UCSD-AML1 (cell line): Measurements from ENCODE around the gene CTIF.

Source experiments
- DNase-seq: peaks from one replicate; lab custom pipeline; 2025; ENCODE audit not compliant: unreplicated experiment; lab: John Stamatoyannopoulos, UW

CTIF gene

GRCh38 chr18:48617844-48618497 lies 79.1 kb downstream of the CTIF start:
- DNase-seq = no peak

GRCh38 chr18:48619016-48619415 lies 80.2 kb downstream of the CTIF start:
- DNase-seq = no peak

GRCh38 chr18:48619501-48619900 lies 80.7 kb downstream of the CTIF start:
- no peak for DNase-seq

- no peak for DNase-seq
Measured at GRCh38 chr18:48620071-48620470, 81.2 kb downstream of the CTIF start.

- no peak for DNase-seq
Measured at GRCh38 chr18:48621240-48621639, 82.4 kb downstream of the CTIF start.

- DNase-seq = no peak
Measured at GRCh38 chr18:48621815-48622555, 83.2 kb downstream of the CTIF start.

- no peak for DNase-seq
Measured at GRCh38 chr18:48622911-48623431, 84.1 kb downstream of the CTIF start.

- DNase-seq = no peak
Measured at GRCh38 chr18:48623468-48624235, 84.8 kb downstream of the CTIF start.

- DNase-seq = no peak
Measured at GRCh38 chr18:48624856-48625255, 86.0 kb downstream of the CTIF start.

GRCh38 chr18:48627216-48627615 lies 88.4 kb downstream of the CTIF start:
- DNase-seq = no peak

GRCh38 chr18:48629730-48630324 lies 91.0 kb downstream of the CTIF start:
- no peak for DNase-seq

GRCh38 chr18:48631851-48632250 lies 93.0 kb downstream of the CTIF start:
- DNase-seq = no peak

- no peak for DNase-seq
Measured at GRCh38 chr18:48632676-48633257, 93.9 kb downstream of the CTIF start.

- no peak for DNase-seq
Measured at GRCh38 chr18:48634491-48634890, 95.7 kb downstream of the CTIF start.

- no peak for DNase-seq
Measured at GRCh38 chr18:48634975-48635374, 96.1 kb downstream of the CTIF start.

- DNase-seq = no peak
Measured at GRCh38 chr18:48635806-48636205, 97.0 kb downstream of the CTIF start.

- DNase-seq = no peak
Measured at GRCh38 chr18:48636436-48636835, 97.6 kb downstream of the CTIF start.

- DNase-seq = no peak
Measured at GRCh38 chr18:48637081-48637990, 98.5 kb downstream of the CTIF start.

- no peak for DNase-seq
Measured at GRCh38 chr18:48638451-48638850, 99.6 kb downstream of the CTIF start.
